Measurements from ENCODE around the gene FUOM.
A peak's percentile ranks its signal among the peaks of the same experiment; 100 is the strongest.

The FUOM gene

GRCh38 chr10:133328358-133329343 lies 29.2 kb downstream of the FUOM start:
- Mint-ChIP-seq H3K36me3 (ENCODE audit: low read depth) (no peaks in the 10 kb centered on the region), H3K27me3 (ENCODE audit: low read depth) (peaks cover 81% of the 10 kb centered on the region), H3K4me1 (peaks cover 15% of the 10 kb centered on the region), H3K9me3 (peaks cover 19% of the 10 kb centered on the region), H3K27ac (no peak overlapping the region), H3K4me3 (peak overlapping the region in 2 of 3 experiments; percentile 39 to 61)
- TF ChIP-seq CTCF (IDR thresholded peaks at IDR 0.05; ENCODE audit: unreplicated experiment in 3 of 3): no peak

- no peaks in the 10 kb centered on the region for H3K36me3 Mint-ChIP-seq (ENCODE audit: low read depth)
- peaks cover 14% of the 10 kb centered on the region for H3K9me3 Mint-ChIP-seq
- no peak for TF ChIP-seq CTCF (IDR thresholded peaks at IDR 0.05; ENCODE audit: unreplicated experiment in 3 of 3)
- H3K4me3 Mint-ChIP-seq: peak overlapping the region in 2 of 3 experiments; percentile 21 to 41
- H3K27ac Mint-ChIP-seq: no peak overlapping the region
- peaks cover 79% of the 10 kb centered on the region for H3K27me3 Mint-ChIP-seq (ENCODE audit: low read depth)
- peaks cover 15% of the 10 kb centered on the region for H3K4me1 Mint-ChIP-seq
These were observed 30.0 kb downstream of the FUOM start for GRCh38 chr10:133327651-133328357.

- no peak overlapping the region for H3K27ac Mint-ChIP-seq
- H3K9me3 Mint-ChIP-seq: peaks cover 6% of the 10 kb centered on the region
- no peak for TF ChIP-seq CTCF (IDR thresholded peaks at IDR 0.05; ENCODE audit: unreplicated experiment in 3 of 3)
- peaks cover 15% of the 10 kb centered on the region for H3K4me1 Mint-ChIP-seq
- H3K36me3 Mint-ChIP-seq (ENCODE audit: low read depth): no peaks in the 10 kb centered on the region
- peak overlapping the region in 2 of 3 experiments; percentile 18 to 54 for H3K4me3 Mint-ChIP-seq
- peaks cover 75% of the 10 kb centered on the region for H3K27me3 Mint-ChIP-seq (ENCODE audit: low read depth)
These were observed 30.8 kb downstream of the FUOM start for GRCh38 chr10:133326745-133327650.

GRCh38 chr10:133326223-133326551 lies 31.6 kb downstream of the FUOM start:
- peak overlapping the region; percentile 37 to 61 (median 59) for H3K4me3 Mint-ChIP-seq
- peaks cover 15% of the 10 kb centered on the region for H3K4me1 Mint-ChIP-seq
- H3K9me3 Mint-ChIP-seq: no peaks in the 10 kb centered on the region
- TF ChIP-seq CTCF (IDR thresholded peaks at IDR 0.05; ENCODE audit: unreplicated experiment in 3 of 3): no peak
- H3K36me3 Mint-ChIP-seq (ENCODE audit: low read depth): no peaks in the 10 kb centered on the region
- H3K27ac Mint-ChIP-seq: no peak overlapping the region
- peaks cover 66% of the 10 kb centered on the region for H3K27me3 Mint-ChIP-seq (ENCODE audit: low read depth)

- Mint-ChIP-seq H3K9me3 (no peaks in the 10 kb centered on the region), H3K4me1 (peaks cover 15% of the 10 kb centered on the region), H3K27me3 (ENCODE audit: low read depth) (peaks cover 61% of the 10 kb centered on the region), H3K4me3 (peak overlapping the region; percentile 76 to 82 (median 82)), H3K27ac (no peak overlapping the region), H3K36me3 (ENCODE audit: low read depth) (no peaks in the 10 kb centered on the region)
- no peak for TF ChIP-seq CTCF (IDR thresholded peaks at IDR 0.05; ENCODE audit: unreplicated experiment in 3 of 3)
These were observed 32.2 kb downstream of the FUOM start for GRCh38 chr10:133325440-133326222.
